Spleen (tissue), 11 donors: ENCODE data around the gene LMO3. TPM values are rescaled to one million over a fixed set of nuclear protein-coding genes. Genes with fewer than 3 reads are reported as not detected.
"Not testable (repeated sequence)": the region's sequence is repeated elsewhere in the genome, so short reads cannot be mapped to it uniquely, and the experiment has no call there.

Experiments
- DNase-seq: peaks from one replicate; pipeline ENCODE4 v3.0.0-alpha.2; 2020
- H3K27ac ChIP-seq, 8 donors: fragments of 200-600 bp; sonication (generic) in 7 of 8; 1 replicate in 4 of 8; 2 replicates in 4 of 8; pipeline versions ENCODE4 v1.5.0 to v1.8.0; 2016 to 2021; ENCODE audit warnings: inconsistent platforms in 4 of 8, mild to moderate bottlenecking in 4 of 8, moderate library complexity in 1 of 8
- H3K27me3 ChIP-seq, 7 donors: fragments of 200-600 bp; sonication (generic) in 6 of 7; replicated peaks in 1 of 7; 1 replicate in 4 of 7; 2 replicates in 3 of 7; pipeline versions ENCODE4 v1.5.0 to v1.8.0; 2016 to 2021; ENCODE audit warnings: inconsistent platforms in 3 of 7, mild to moderate bottlenecking in 1 of 7
- H3K36me3 ChIP-seq, 6 donors: fragments of 200-600 bp; sonication (generic) in 5 of 6; 1 replicate in 4 of 6; 2 replicates in 2 of 6; pipeline versions ENCODE4 v1.5.0 to v1.8.0; 2016 to 2021; ENCODE audit warnings: inconsistent platforms in 2 of 6
- H3K4me1 ChIP-seq, 6 donors: fragments of 200-600 bp; sonication (generic) in 5 of 6; 1 replicate in 3 of 6; 2 replicates in 3 of 6; pipeline versions ENCODE4 v1.5.0 to v1.8.0; 2016 to 2021; ENCODE audit warnings: inconsistent platforms in 3 of 6
- H3K4me3 ChIP-seq, 8 donors: fragments of 200-600 bp; sonication (generic) in 7 of 8; 1 replicate in 4 of 8; 2 replicates in 4 of 8; pipeline versions ENCODE4 v1.5.0 to v1.8.0; 2016 to 2021; ENCODE audit warnings: inconsistent platforms in 4 of 8, mild to moderate bottlenecking in 4 of 8, moderate library complexity in 2 of 8
- H3K9me3 ChIP-seq, 8 donors: fragments of 200-600 bp; sonication (generic) in 7 of 8; 1 replicate in 4 of 8; 2 replicates in 4 of 8; pipeline versions ENCODE4 v1.5.0 to v1.8.0; 2016 to 2021; ENCODE audit warnings: inconsistent platforms in 4 of 8
- POLR2A ChIP-seq, 3 donors: fragments of 450-650 bp; IDR thresholded peaks; one replicate each; pipeline ENCODE4 v1.5.1; 2017; ENCODE audit warnings: antibody characterized with exemption in 3 of 3, mild to moderate bottlenecking in 1 of 3
- POLR2AphosphoS5 ChIP-seq, 3 donors: sonication (generic); formaldehyde crosslinking; IDR thresholded peaks; one replicate each; pipeline ENCODE4 v1.5.1; 2017; ENCODE audit warnings: antibody characterized with exemption in 3 of 3
- WGBS, 5 donors: extraction: QIAGEN DNeasy Blood & Tissue Kit in 3 of 5; methylation state at CpG; one replicate each; pipeline versions ENCODE4 v1.1.5 to v1.1.7; 2013 to 2018; 5-methylcytosine and 5-hydroxymethylcytosine counted together
- intact Hi-C: fragments of 100-400 bp; cut with DNase I; formaldehyde crosslinking; loops from one replicate; pipeline ENCODE4 v1.15.0; 2023; ENCODE audit warnings: low total_unique reads
- polyA plus RNA-seq, 3 donors: library from polyadenylated mRNA; stranded (reverse); fragments of 200-250 nt; gene quantifications; one replicate each; pipeline ENCODE4 v1.2.1, GENCODE V29; 2013
- total RNA-seq, 7 donors: library from RNA; depleted of rRNA in 3 of 7; stranded (reverse); fragments of >200 nt in 3 of 7; fragmentation: NEBNext Ultra II Directional in 4 of 7; extraction: Animal tissue kit (Norgen Biotek cat#: 25700) in 4 of 7; gene quantifications; one replicate each; pipeline versions ENCODE4 v1.1.0 to v1.2.1, GENCODE V29; 2016 to 2021
- TF ChIP-seq, protein P1 (sequence below), 11 experiments: fragments of 200-600 bp in 7 of 11; fragments of 450-650 bp in 4 of 11; sonication (generic) in 4 of 11; IDR thresholded peaks in 8 of 11; conservative IDR thresholded peaks in 3 of 11; 1 replicate in 7 of 11; 2 replicates in 4 of 11; pipeline versions ENCODE4 v1.4.0 to v1.8.0; 2016 to 2021; ENCODE audit warnings: antibody characterized with exemption in 11 of 11, inconsistent platforms in 4 of 11, mild to moderate bottlenecking in 1 of 11
- donor health status: healthy with polysubstance abuse.
- donor health status: DM: no; HTN: no; CAD: no; lungs with moderate emphysema.
- donor health status: DM: no; HTN: no; CAD: no.
- donor health status: Bipolar disorder and iron deficiency.
- donor health status: healthy.
- donor health status: DM: no; HTN: no; CAD: no.
- donor health status: DM: yes; HTN: yes; CAD: no.

The LMO3 gene
- total and polyA plus RNA-seq, 10 donors, result 0.07 to 2.5 (median 0.48) TPM; not detected in 1

GRCh38 chr12:16553457-16553856 lies 52.5 kb downstream of the LMO3 start:
- intact Hi-C loops, result no loop called here
- WGBS, 5 donors, result 55 to 71% (median 62%) methylated on average over 3 of the region's 3 CpGs
- TF ChIP-seq, protein P1, sequence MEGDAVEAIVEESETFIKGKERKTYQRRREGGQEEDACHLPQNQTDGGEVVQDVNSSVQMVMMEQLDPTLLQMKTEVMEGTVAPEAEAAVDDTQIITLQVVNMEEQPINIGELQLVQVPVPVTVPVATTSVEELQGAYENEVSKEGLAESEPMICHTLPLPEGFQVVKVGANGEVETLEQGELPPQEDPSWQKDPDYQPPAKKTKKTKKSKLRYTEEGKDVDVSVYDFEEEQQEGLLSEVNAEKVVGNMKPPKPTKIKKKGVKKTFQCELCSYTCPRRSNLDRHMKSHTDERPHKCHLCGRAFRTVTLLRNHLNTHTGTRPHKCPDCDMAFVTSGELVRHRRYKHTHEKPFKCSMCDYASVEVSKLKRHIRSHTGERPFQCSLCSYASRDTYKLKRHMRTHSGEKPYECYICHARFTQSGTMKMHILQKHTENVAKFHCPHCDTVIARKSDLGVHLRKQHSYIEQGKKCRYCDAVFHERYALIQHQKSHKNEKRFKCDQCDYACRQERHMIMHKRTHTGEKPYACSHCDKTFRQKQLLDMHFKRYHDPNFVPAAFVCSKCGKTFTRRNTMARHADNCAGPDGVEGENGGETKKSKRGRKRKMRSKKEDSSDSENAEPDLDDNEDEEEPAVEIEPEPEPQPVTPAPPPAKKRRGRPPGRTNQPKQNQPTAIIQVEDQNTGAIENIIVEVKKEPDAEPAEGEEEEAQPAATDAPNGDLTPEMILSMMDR (IDR thresholded peaks at IDR 0.05 in 8 of 11, conservative IDR thresholded peaks at IDR 0.05 in 3 of 11), result no peak
- TF ChIP-seq POLR2A (IDR thresholded peaks at IDR 0.05) (no peak), POLR2AphosphoS5 (IDR thresholded peaks at IDR 0.05) (no peak)

GRCh38 chr12:16552301-16552700 lies 53.7 kb downstream of the LMO3 start:
- Histone ChIP-seq H3K27ac (no peak overlapping the region), H3K27me3 (no peaks in the 10 kb centered on the region), H3K4me1 (no peaks in the 10 kb centered on the region), H3K9me3 (no peaks in the 10 kb centered on the region), H3K4me3 (no peak overlapping the region), H3K36me3 (no peaks in the 10 kb centered on the region)
- intact Hi-C loops, result no loop called here
- DNase-seq, result no peak
- TF ChIP-seq POLR2AphosphoS5 (IDR thresholded peaks at IDR 0.05) (no peak), POLR2A (IDR thresholded peaks at IDR 0.05) (no peak)
- TF ChIP-seq, protein P1 (IDR thresholded peaks at IDR 0.05 in 8 of 11, conservative IDR thresholded peaks at IDR 0.05 in 3 of 11), result no peak

More at GRCh38 chr12:16553457-16553856, 52.5 kb downstream of the LMO3 start:
- Histone ChIP-seq H3K4me3 (no peak overlapping the region), H3K27me3 (no peaks in the 10 kb centered on the region), H3K9me3 (no peaks in the 10 kb centered on the region), H3K36me3 (no peaks in the 10 kb centered on the region), H3K27ac (no peak overlapping the region), H3K4me1 (no peaks in the 10 kb centered on the region)
- DNase-seq, result no peak

DNA sequence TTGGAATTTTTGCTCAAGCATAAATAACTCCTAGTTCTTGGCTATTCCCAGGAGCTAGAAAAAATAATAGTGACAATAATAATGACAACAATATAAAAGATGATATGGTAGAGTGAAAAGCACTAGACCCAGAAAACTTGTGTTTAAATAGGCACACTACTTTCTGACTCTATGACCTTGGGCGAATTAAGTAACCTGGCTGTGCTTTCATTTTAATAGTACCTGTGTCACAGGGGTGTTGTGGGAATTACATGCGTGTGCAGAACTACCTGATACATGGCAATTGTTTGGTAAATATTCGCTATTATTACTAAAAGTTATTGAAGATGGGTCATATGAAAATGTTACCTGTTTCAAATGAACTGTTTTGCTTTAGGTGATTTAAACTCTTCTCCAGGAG lies 60.1 kb downstream of the LMO3 start:
- H3K36me3 ChIP-seq, result no peaks in the 10 kb centered on the region
- no peaks in the 10 kb centered on the region for H3K4me1 ChIP-seq
- TF ChIP-seq POLR2AphosphoS5 (IDR thresholded peaks at IDR 0.05) (no peak), POLR2A (IDR thresholded peaks at IDR 0.05) (no peak)
- TF ChIP-seq, protein P1 (IDR thresholded peaks at IDR 0.05 in 8 of 11, conservative IDR thresholded peaks at IDR 0.05 in 3 of 11), result no peak
- no peak for DNase-seq
- intact Hi-C loops, result no loop called here
- no peak overlapping the region for H3K4me3 ChIP-seq
- 75 to 90% (median 84%) methylated on average over 3 of the region's 3 CpGs for WGBS, 5 donors
- H3K9me3 ChIP-seq, result no peaks in the 10 kb centered on the region
- H3K27me3 ChIP-seq, result no peaks in the 10 kb centered on the region
- H3K27ac ChIP-seq, result no peak overlapping the region

DNA sequence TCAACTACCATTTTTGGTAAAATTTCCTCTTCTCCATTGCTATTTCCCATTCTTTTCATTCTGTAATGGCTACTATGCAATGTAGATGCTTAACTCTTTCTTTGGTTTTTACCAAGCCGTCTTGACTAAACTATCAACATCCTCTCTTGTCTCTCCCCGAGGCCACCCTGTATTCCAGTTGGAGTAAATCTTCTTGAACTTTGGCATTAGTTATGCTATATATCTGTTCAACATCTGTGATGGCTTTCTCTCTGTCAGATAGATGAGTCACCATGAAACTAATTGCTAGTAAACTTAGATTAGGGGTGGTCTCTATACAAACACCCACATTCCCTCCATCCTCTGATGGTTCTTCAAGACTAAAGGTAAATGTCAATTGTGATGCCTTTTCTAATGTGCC lies 63.4 kb downstream of the LMO3 start:
- WGBS, 5 donors, result 71 to 89% (median 80%) methylated on average over 2 of the region's 2 CpGs
- intact Hi-C loops, result no loop called here
- peaks cover 0 to 8% (median 0%) of the 10 kb centered on the region in 8 donors for H3K9me3 ChIP-seq
- no peak overlapping the region for H3K27ac ChIP-seq
- DNase-seq, result no peak
- H3K27me3 ChIP-seq, result no peaks in the 10 kb centered on the region
- TF ChIP-seq POLR2A (IDR thresholded peaks at IDR 0.05), result no peak
- TF ChIP-seq POLR2AphosphoS5 (IDR thresholded peaks at IDR 0.05), result no peak
- TF ChIP-seq, protein P1 (IDR thresholded peaks at IDR 0.05 in 8 of 11, conservative IDR thresholded peaks at IDR 0.05 in 3 of 11), result no peak
- no peak overlapping the region for H3K4me3 ChIP-seq
- no peaks in the 10 kb centered on the region for H3K4me1 ChIP-seq
- no peaks in the 10 kb centered on the region for H3K36me3 ChIP-seq

- H3K4me3 ChIP-seq, intact Hi-C loops, H3K27ac ChIP-seq, H3K4me1 ChIP-seq, DNase-seq, H3K27me3 ChIP-seq, H3K36me3 ChIP-seq: not testable (repeated sequence)
- peaks cover 0 to 18% (median 0%) of the 10 kb centered on the region in 8 donors for H3K9me3 ChIP-seq
- WGBS, 5 donors, result 70 to 88% (median 83%) methylated on average over 1 of the region's 1 CpG
Measured at GRCh38 chr12:16537652-16538051, 68.3 kb downstream of the LMO3 start.
